ENCODE data around the gene PUSL1.

The PUSL1 gene

DNA sequence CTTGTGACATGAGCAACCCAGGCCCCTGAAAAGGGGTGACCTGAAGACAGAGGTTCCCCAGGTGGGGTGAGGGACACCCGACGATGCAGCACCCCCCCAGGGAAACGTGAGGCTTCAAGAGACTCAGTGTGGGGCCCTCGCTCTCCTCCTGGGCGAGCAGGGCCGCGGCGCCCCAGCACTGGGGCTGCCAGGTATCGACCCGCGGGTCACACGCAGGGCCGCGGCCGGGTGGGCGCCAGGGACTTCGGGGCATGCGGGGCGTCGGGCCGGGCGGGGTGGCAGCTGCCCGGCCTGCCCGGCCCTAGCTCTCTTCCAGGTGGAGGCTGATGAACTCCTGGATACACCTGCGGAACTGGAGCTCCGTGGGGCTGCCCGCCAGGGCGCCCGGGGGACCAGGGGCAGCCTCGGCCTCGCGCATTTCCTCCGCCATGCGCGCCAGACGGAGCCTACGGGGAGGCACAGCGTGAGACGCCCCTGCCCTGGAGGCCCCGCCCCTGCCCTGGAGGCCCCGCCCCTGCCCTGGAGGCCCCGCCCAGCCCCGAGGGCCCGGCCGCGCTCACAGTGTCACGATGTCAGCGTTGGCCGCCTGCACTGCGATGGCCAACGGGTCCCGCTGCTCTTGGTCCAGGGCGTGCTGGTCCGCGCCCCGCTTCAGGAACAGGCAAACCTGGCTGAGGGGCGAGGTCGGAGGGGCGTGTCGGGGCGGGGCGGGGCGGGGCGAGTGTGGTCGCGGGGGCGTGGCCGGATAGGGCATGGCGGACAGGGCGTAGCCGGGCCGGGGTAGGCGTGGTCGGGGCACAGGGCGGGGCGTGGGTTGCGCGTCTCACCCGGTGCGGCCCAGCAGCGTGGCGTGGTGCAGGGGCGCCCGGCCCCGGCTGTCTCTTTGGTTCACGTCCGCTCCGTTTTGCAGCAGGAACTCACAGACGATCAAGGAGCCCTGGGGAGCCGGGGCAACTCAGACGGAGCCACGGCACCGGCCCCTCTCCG lies 14.8 kb upstream of the PUSL1 start:
- H3K4me3 ChIP-seq (replicated peaks; ENCODE audit: low read depth, low read length) = no peak overlapping the region
- TF ChIP-seq, protein P1, sequence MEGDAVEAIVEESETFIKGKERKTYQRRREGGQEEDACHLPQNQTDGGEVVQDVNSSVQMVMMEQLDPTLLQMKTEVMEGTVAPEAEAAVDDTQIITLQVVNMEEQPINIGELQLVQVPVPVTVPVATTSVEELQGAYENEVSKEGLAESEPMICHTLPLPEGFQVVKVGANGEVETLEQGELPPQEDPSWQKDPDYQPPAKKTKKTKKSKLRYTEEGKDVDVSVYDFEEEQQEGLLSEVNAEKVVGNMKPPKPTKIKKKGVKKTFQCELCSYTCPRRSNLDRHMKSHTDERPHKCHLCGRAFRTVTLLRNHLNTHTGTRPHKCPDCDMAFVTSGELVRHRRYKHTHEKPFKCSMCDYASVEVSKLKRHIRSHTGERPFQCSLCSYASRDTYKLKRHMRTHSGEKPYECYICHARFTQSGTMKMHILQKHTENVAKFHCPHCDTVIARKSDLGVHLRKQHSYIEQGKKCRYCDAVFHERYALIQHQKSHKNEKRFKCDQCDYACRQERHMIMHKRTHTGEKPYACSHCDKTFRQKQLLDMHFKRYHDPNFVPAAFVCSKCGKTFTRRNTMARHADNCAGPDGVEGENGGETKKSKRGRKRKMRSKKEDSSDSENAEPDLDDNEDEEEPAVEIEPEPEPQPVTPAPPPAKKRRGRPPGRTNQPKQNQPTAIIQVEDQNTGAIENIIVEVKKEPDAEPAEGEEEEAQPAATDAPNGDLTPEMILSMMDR (IDR thresholded peaks at IDR 0.05; ENCODE audit: low read length, missing control alignments) = no peak
- no peak for DNase-seq (ENCODE audit: low read depth)

DNA sequence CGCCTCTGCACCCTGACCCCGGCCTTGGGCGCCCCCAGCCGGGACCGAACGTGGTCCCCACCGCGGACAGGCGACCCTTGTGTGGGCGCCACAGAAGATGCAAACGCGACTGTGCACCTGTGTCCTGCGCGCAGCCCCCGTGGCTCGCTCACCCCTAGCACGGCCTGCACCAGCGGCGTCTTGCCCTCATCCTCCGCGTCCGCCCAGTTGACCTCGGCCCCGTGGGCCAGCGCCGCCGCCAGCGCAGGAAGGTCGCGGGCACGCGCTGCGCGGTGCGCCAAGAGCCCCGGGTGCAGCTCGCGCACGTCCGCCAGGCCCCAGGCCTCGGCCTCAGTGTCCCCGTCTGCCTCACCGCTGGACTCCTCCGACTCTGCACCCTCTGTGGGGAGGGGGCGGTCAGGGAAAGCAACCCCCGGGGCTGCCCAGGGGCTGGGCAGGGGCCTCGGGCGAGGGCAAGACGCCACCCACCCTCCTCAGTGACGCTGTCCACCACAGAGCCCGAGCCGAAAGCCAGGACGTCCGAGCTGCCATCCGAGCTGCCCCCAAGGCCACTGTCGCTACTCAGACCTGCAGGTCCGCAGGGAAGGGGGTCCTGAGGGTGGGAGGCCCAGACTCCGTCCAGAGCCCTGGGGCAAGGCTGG lies 14.0 kb upstream of the PUSL1 start:
- H3K4me3 ChIP-seq (replicated peaks; ENCODE audit: low read depth, low read length) = no peak overlapping the region
- TF ChIP-seq, protein P1 (IDR thresholded peaks at IDR 0.05; ENCODE audit: low read length, missing control alignments) = no peak
- no peak for DNase-seq (ENCODE audit: low read depth)

DNA sequence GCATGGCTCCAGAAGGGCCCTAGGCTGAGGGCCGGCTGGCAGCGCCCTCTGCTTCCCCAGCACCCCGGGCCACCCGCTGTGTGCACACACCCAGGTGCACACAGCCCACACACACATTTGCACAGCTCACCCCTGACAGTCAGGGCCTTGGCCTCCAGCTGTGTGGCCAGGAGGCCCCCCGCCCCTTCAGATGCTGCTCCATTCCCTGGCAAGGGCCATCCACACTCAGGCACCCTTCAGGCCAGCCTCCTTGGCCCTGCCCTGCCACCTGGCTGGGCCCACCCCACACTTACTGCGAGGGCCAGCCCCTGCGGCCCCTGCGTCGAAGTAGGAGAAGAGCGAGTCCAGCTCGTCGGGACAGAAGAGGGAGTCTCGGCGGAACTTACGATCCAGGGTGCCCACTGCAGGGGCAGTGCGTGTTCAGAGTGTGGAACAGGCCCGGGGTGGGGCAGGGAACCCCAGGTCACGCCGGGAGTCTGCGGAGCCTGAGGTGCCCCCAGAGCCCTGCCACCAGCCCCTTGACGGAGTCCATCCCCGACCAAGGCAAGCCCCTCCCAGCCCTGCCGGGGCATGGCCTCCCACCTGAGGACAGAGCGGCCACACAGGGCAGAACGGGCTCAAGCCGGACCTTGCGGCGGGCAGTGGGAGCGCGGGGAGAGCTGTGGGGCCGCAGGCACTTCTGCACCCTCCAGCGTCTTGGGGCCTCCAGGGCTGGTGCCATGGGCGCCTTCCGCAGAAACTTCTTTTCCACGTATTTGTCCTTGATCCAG lies 13.1 kb upstream of the PUSL1 start:
- no peak for DNase-seq (ENCODE audit: low read depth)
- TF ChIP-seq, protein P1 (IDR thresholded peaks at IDR 0.05; ENCODE audit: low read length, missing control alignments) = no peak
- H3K4me3 ChIP-seq (replicated peaks; ENCODE audit: low read depth, low read length) = no peak overlapping the region

GRCh38 chr1:1296070-1297061 lies 12.0 kb upstream of the PUSL1 start:
- H3K4me3 ChIP-seq (replicated peaks; ENCODE audit: low read depth, low read length) = no peak overlapping the region
- TF ChIP-seq, protein P1 (IDR thresholded peaks at IDR 0.05; ENCODE audit: low read length, missing control alignments) = no peak
- no peak for DNase-seq (ENCODE audit: low read depth)

DNA sequence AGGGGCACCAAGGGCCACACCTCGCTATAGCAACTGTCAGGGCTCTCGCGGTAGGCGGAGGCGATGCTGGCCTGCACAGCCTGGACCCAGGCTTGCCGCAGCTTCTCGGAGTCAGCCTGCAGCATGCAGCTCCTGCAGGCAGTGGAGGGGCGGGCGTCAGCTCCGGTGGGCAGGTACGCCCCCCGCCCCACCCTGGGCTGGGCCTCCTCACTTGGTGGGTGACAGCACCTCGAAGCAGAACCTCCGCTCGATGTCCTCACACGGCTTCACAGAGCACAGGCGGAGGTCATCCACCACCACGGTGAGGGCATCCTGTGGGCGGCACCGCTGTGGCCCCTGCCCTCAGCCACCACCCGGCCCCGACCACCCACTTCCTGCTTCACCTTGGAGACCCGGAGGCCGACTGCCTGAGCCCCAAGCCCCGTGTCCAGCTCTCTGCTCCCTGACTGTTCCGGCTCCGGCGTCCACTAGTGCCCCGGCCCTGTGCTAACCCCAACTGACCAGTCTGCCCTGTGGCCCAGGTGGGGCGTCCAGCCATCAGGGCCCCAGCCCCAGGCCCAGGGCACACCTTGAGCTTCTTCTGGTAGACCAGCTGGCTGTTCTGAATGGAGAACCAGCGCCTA lies 10.5 kb upstream of the PUSL1 start:
- TF ChIP-seq, protein P1 (IDR thresholded peaks at IDR 0.05; ENCODE audit: low read length, missing control alignments) = no peak
- DNase-seq (ENCODE audit: low read depth) = no peak
- no peak overlapping the region for H3K4me3 ChIP-seq (replicated peaks; ENCODE audit: low read depth, low read length)
